Measurements from ENCODE around the gene THOC5.
"Not testable (repeated sequence)": the region's sequence is repeated elsewhere in the genome, so short reads cannot be mapped to it uniquely, and the experiment has no call there.

The THOC5 gene

DNA sequence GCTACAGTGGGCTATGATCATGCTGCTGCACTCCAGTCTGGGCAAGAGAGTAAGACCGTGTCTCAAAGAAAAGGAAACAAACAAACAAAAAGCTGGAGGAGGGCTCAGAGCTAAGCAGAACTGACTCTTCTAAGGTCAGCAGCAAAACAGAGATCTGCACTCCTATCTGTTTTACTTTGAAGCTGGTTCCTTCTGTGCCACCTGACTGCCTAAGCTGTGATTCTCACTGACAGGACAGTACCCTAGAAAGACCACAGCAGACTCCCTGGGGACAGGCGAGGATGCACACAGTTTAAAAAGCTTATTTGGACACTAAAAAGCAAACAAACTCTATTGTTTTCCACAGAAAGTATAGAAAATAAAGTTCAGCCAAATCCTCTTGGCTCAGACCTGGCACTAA is 43.0 kb downstream of the THOC5 start:
- no peak for DNase-seq (ENCODE audit: low read depth in 3 of 3)

DNA sequence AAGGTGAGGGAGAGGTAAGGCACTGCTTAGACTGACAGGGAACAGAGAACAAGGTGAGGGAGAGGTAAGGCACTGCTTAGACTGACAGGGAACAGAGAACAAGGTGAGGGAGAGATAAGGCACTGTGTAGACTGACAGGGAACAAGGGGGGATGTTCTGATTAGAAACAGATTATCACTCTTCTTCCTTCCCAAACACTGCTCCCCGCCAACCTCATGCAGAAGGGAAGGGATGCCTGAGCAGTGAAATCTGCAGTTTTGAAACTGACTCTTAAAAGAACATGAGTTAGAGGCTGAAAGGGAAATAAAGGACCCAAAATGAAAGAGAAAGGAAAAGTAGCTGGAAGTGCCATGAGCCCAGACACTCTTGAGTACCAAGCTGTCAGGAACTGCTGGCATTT is 43.7 kb downstream of the THOC5 start:
- no peak for DNase-seq (ENCODE audit: low read depth in 3 of 3)

- DNase-seq (ENCODE audit: low read depth in 3 of 3): no peak
These were observed 44.3 kb downstream of the THOC5 start for GRCh38 chr22:29509298-29509697.

DNA sequence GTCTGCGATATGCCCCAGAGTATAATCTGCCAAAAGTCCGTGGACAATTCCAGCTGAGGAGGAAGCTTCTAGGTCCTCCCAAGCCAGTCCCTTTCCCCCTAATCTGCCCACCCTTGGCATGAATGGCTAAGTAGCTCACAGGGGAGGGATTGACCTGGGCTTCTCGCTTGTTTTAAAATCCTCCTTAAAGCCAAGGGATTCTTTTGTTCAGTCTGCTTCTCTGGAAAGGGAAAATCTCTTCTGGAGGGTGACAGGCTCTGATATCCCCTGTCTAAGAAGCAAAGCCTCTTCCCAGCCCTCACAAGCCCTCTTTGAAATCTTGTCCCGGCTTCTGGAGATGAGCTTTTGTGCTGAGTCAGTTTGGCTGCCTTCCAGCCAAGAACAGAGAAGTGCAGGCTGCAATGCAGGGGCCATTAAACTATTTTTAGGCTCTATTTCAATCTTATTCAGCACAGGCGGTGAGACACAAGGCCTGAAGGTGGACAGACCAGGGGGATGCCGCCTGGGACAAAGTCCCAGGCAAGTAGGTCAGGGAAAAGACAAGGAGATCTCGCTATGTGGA is 49.7 kb downstream of the THOC5 start:
- DNase-seq (ENCODE audit: low read depth in 3 of 3): no peak

- no peak for DNase-seq (ENCODE audit: low read depth in 3 of 3)
These were observed 53.7 kb downstream of the THOC5 start for GRCh38 chr22:29499852-29500251.

GRCh38 chr22:29493636-29494035 is 59.9 kb downstream of the THOC5 start:
- DNase-seq (ENCODE audit: low read depth in 3 of 3): no peak

- no peak for DNase-seq (ENCODE audit: low read depth in 3 of 3)
These were observed 62.5 kb downstream of the THOC5 start for GRCh38 chr22:29491012-29491411.

GRCh38 chr22:29489127-29489780 is 64.3 kb downstream of the THOC5 start:
- DNase-seq (ENCODE audit: low read depth in 3 of 3): not testable (repeated sequence)

DNA sequence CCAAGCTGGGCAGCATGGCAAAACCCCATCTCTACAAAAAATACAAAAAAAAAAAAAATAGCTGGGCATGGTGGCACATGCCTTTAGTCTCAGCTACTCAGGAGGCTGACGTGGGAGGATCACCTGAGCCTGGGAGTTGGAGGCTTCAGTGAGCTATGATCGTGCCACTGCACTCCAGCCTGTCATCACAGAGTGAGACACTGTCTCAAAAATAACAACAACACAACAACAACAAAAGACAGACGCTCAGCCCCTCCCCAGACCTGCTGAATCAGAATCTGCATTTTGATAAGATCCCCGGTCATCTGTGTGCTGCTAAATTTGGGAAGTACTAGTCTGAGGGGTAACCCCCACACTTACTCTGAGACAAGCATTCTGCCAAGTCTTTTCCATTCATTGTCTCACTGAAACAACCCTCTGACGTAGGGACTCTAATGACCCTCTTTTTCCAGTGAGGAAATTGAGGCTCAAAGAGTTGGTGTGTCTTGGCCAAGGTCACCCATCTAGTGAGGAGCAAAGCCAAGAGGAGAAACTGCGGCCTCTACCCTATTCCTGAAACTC is 66.1 kb downstream of the THOC5 start:
- no peak for DNase-seq (ENCODE audit: low read depth in 3 of 3)

DNA sequence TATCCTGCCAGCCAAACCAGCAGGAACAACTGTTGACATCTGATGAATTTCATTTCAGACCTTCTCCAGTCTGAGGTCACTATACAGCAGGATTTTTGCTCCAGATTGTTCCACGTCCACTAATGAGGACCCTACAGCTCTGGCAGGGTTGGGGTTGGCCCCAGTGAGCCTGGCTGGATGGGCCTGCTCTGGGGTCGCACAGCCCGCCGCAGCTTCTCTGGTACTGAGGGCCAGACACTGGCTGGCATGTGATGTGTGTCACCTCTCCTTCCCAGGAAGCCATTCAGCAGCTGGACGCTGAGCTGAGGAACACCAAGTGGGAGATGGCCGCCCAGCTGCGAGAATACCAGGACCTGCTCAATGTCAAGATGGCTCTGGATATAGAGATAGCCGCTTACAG is 68.1 kb downstream of the THOC5 start:
- DNase-seq (ENCODE audit: low read depth in 3 of 3): no peak

DNA sequence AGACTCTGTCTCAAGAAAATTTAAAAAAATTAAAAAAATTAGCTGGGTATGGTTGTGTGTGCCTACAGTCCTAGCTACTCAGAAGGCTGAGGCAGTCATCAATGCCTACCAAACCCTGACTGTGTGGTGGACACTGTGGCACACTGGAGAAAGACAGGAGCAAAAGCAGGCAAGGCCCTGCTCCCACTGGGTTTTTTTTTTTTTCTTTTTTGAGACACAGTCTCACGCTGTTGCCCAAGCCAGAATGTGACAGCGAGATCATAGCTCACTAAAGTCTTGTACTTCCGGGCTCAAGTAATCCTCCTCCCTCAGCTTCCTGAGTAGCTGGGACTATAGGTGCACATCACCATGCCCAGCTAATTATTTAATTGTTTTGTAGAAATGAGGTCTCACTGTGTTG is 68.9 kb downstream of the THOC5 start:
- DNase-seq (ENCODE audit: low read depth in 3 of 3): no peak

DNA sequence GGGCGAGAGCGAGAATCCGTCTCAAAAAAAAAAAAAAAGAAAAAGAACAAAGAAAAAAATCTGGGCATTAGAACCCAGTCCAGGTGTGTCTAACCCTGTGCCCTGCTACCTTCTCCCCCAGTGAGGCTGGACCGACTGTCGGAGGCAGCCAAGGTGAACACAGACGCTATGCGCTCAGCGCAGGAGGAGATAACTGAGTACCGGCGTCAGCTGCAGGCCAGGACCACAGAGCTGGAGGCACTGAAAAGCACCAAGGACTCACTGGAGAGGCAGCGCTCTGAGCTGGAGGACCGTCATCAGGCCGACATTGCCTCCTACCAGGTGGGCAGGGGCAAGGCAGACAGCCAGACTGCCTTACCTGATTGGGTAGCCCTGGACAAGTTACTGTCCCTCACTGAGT is 70.3 kb downstream of the THOC5 start:
- DNase-seq (ENCODE audit: low read depth in 3 of 3): no peak

DNA sequence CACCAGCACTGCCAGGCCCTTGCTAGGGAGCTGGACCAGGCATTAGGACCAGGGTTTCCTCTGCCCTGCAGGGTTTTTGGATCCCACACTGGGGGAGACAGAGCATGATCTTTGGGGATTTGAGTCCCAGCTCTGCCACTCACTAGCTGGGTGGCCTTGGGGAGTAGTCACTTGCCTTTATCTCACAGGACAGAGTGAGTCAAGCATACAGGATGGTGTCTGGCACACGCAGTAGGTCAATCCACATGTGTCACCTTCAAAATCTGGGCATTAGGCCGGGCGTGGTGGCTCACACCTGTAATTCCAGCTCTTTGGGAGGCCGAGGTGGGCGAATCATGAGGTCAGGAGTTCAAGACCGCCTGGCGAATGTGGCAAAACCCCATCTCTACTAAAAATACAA is 70.8 kb downstream of the THOC5 start:
- no peak for DNase-seq (ENCODE audit: low read depth in 3 of 3)

GRCh38 chr22:29482253-29482652 is 71.3 kb downstream of the THOC5 start:
- DNase-seq (ENCODE audit: low read depth in 3 of 3): no peak

- no peak for DNase-seq (ENCODE audit: low read depth in 3 of 3)
These were observed 72.1 kb downstream of the THOC5 start for GRCh38 chr22:29481265-29482000.

- peak in 2 of 3 donors; percentile 30 to 31 for DNase-seq (ENCODE audit: low read depth in 3 of 3)
These were observed 72.9 kb downstream of the THOC5 start for GRCh38 chr22:29480512-29481264.

GRCh38 chr22:29480262-29480511 is 73.4 kb downstream of the THOC5 start:
- no peak for DNase-seq (ENCODE audit: low read depth in 3 of 3)

DNA sequence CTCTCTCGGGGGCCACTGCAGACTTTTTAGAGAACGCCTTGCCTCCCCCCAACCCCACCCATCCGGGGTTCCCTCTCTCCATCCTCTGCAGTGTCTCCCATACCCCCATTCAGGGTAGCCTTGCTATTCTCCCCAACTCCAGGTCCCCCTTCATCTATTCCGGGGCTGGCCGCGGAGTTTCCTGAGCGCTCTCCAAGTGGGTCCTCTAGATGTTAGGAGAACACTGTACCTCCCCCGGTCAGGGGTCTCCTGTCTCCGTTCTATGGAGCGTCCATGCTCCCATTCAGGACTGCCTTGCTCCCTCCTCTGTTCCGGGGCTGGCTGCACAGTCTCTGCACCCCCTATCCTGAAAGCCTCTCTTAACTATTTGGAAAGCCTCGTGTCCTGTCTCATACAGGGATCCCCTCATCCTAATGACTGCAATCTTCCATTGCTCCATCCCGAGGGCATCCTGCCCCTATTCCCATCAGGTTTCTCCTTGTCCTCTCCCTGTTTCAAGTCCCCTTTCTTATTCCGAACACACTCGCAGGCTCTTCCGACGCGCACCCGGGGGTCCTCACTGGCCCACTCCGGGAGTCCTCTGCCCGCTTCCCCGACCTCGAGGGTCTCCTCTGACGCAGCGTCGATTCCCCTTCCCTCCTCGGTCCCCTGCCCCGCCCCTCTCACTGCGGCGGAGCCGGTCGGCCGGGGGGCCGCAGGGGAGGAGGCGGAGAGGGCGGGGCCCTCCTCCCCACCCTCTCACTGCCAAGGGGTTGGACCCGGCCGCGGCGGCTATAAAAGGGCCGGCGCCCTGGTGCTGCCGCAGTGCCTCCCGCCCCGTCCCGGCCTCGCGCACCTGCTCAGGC is 73.9 kb downstream of the THOC5 start, which contains the start of gene NEFH:
Gene NEFH (plus strand): TSS at position 802 of the 845 bp plus-strand sequence. CDS start 45 bp downstream, outside the sequence.
- no peak for DNase-seq (ENCODE audit: low read depth in 3 of 3)

DNA sequence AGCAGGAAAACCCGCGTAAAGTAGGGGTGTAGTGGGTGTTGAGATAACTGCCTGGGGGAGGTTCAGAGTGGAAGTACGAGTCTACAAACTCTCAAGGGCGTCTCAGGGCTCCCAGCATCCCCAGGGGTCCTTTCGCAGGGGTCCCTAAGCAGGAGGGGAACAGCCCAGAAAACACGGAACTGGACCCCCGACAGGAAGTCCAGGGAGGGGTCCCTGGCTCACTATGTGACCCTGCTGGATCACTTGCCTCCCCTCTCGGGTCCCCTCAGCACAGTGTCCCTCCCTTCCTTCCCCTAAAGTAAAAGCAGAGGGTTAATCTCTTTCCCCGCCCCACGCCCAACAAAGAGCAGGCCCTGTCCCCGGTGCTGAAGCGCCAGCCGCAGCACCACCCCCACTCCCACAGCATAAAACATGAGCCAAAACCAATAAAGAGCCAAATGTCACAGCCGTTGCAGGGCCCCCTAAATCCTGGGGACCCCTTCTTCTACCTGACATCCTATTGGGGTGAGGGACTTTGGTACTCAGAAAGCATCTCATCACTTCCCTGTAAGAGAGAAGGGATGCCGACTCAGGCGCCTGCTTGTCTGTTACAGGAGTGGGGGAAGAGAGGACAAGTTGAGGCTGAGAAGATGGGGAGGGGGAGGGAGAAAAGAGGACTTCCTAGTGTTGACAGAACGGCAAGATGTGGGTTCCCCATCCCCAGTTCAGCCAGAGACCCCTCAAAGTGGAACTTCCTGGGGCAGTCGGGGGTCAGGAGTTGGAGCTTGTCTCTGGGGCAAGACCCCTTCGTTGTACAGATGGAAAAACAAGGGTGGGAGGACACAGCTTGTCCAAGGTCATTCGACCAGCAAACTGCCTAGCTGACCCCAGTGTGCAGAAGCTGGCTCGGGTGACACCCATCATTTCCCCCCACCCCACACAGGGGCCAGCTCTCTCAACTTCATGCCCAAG is 75.0 kb downstream of the THOC5 start:
- peak in 1 of 3 donors; percentile 32 for DNase-seq (ENCODE audit: low read depth in 3 of 3)

- no peak for DNase-seq (ENCODE audit: low read depth in 3 of 3)
These were observed 75.7 kb downstream of the THOC5 start for GRCh38 chr22:29477723-29478318.
